ENCODE measurements around the gene PSMB2. TPM values are rescaled to one million over a fixed set of nuclear protein-coding genes. Genes with fewer than 3 reads are reported as not detected.

Gene PSMB2
- total RNA-seq, 1 experiment from 2014 or later, result 122 TPM

DNA sequence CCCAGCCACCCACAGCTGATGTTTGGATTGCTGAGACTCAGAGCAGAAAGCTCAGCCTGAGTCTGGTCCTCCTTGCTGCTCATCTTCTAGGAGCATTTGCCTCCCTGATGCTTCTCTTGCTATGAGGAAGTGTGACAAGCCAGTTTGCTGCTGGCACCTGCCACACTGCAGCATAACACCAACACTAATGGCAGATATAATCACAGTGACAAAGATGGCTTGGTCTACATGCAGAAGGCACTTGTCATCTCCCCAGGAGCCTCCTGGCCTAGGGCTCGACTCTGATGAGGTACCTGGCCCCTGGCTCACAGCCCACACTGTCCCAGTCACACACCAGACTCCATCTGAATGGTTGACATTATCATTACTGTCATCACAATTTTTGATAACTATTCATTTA, 13.9 kb upstream of the PSMB2 start:
- ATAC-seq (no peak), DNase-seq (ENCODE audit: low read depth, low spot score) (no peak)
- H3K9me2 ChIP-seq (ENCODE audit: insufficient read depth), result no peaks in the 10 kb centered on the region
- no peaks in the 10 kb centered on the region for H3K4me1 ChIP-seq (ENCODE audit: control insufficient read depth in 1 of 2, insufficient read depth in 2 of 2, low read length in 2 of 2)
- ChIA-PET CTCF (no interaction called here), POLR2A (no interaction called here), RAD21 (ENCODE audit: low non-redundant PET in 1 of 2, low total read pairs in 2 of 2, uncharacterized antibody in 2 of 2, unreplicated experiment in 2 of 2) (no interaction called here)
- H2AFZ ChIP-seq (ENCODE audit: low read depth, low read length, poor library complexity, severe bottlenecking), result no peak overlapping the region
- H4K20me1 ChIP-seq (ENCODE audit: insufficient read depth), result no peaks in the 10 kb centered on the region
- no peak overlapping the region for H3K4me3 ChIP-seq (replicated peaks in 1 of 2; ENCODE audit: low read depth in 1 of 2, low read length in 2 of 2)
- intact Hi-C loops (cut with micrococcal nuclease), result no loop called here
- H3K36me3 ChIP-seq (ENCODE audit: control insufficient read depth in 1 of 2, insufficient read depth in 2 of 2, low read length in 2 of 2), result no peaks in the 10 kb centered on the region
- H3K27me3 ChIP-seq (ENCODE audit: insufficient read depth, low read length), result peaks cover 39% of the 10 kb centered on the region
- no TSS peak for BruUV-seq (replicated peaks)
- no peaks in the 10 kb centered on the region for H3K79me2 ChIP-seq (ENCODE audit: insufficient read depth, low read length)
- no peaks in the 10 kb centered on the region for H3K9me3 ChIP-seq (ENCODE audit: control insufficient read depth in 1 of 2, insufficient read depth in 1 of 2, low read depth in 1 of 2, low read length in 2 of 2)
- no peak overlapping the region for H3K4me2 ChIP-seq (ENCODE audit: low read length)
- no peak overlapping the region for H3K27ac ChIP-seq (ENCODE audit: low read depth, low read length)
- H3K9ac ChIP-seq (ENCODE audit: low read length), result no peak overlapping the region
- TF ChIP-seq ZFX (IDR thresholded peaks at IDR 0.05) (no peak), CEBPB (IDR thresholded peaks at IDR 0.05; ENCODE audit: low read depth) (no peak), SIN3A (IDR thresholded peaks at IDR 0.05; ENCODE audit: low read depth) (no peak), CBX3 (IDR thresholded peaks at IDR 0.05; ENCODE audit: low read depth) (no peak), POLR2AphosphoS5 (IDR thresholded peaks at IDR 0.05; ENCODE audit: low read depth, low read length) (no peak), FOSL1 (IDR thresholded peaks at IDR 0.05; ENCODE audit: low read depth) (no peak), ZNF274 (IDR thresholded peaks at IDR 0.05; ENCODE audit: low read depth, low read length) (no peak), MAX (IDR thresholded peaks at IDR 0.05) (no peak), EZH2phosphoT487 (IDR thresholded peaks at IDR 0.05; ENCODE audit: borderline replicate concordance) (no peak)
- TF ChIP-seq, protein P1, sequence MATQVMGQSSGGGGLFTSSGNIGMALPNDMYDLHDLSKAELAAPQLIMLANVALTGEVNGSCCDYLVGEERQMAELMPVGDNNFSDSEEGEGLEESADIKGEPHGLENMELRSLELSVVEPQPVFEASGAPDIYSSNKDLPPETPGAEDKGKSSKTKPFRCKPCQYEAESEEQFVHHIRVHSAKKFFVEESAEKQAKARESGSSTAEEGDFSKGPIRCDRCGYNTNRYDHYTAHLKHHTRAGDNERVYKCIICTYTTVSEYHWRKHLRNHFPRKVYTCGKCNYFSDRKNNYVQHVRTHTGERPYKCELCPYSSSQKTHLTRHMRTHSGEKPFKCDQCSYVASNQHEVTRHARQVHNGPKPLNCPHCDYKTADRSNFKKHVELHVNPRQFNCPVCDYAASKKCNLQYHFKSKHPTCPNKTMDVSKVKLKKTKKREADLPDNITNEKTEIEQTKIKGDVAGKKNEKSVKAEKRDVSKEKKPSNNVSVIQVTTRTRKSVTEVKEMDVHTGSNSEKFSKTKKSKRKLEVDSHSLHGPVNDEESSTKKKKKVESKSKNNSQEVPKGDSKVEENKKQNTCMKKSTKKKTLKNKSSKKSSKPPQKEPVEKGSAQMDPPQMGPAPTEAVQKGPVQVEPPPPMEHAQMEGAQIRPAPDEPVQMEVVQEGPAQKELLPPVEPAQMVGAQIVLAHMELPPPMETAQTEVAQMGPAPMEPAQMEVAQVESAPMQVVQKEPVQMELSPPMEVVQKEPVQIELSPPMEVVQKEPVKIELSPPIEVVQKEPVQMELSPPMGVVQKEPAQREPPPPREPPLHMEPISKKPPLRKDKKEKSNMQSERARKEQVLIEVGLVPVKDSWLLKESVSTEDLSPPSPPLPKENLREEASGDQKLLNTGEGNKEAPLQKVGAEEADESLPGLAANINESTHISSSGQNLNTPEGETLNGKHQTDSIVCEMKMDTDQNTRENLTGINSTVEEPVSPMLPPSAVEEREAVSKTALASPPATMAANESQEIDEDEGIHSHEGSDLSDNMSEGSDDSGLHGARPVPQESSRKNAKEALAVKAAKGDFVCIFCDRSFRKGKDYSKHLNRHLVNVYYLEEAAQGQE (IDR thresholded peaks at IDR 0.05; ENCODE audit: low read depth), result no peak

All from HCT116 (cell line).